Esophagus muscularis mucosa (tissue), 4 donors: ENCODE measurements around the gene AHI1. TPM values are rescaled to one million over a fixed set of nuclear protein-coding genes. Genes with fewer than 3 reads are reported as not detected.

Source experiments
- DNase-seq: peaks from one replicate; pipeline ENCODE4 v3.0.0-alpha.2; 2017; ENCODE audit errors: extremely low spot score
- H3K27ac ChIP-seq, 4 donors: fragments of 200-600 bp; sonication (generic); replicated peaks in 1 of 4; 1 replicate in 3 of 4; 2 replicates in 1 of 4; pipeline ENCODE4 v1.5.1; 2016 to 2019; ENCODE audit warnings: mild to moderate bottlenecking in 1 of 4
- H3K27me3 ChIP-seq, 4 donors: fragments of 200-600 bp; sonication (generic); one replicate each; pipeline versions ENCODE4 v1.5.1 to v1.6.0; 2016 to 2019
- H3K36me3 ChIP-seq, 4 donors: fragments of 200-600 bp; sonication (generic); one replicate each; pipeline ENCODE4 v1.5.1; 2016 to 2019
- H3K4me1 ChIP-seq, 4 donors: fragments of 200-600 bp; sonication (generic); one replicate each; pipeline ENCODE4 v1.5.1; 2016 to 2019
- H3K4me3 ChIP-seq, 4 donors: fragments of 200-600 bp; sonication (generic); 1 replicate in 2 of 4; 2 replicates in 2 of 4; pipeline ENCODE4 v1.5.1; 2016 to 2019; ENCODE audit warnings: mild to moderate bottlenecking in 4 of 4, moderate library complexity in 1 of 4
- H3K9me3 ChIP-seq, 4 donors: fragments of 200-600 bp; sonication (generic); 1 replicate in 3 of 4; 2 replicates in 1 of 4; pipeline ENCODE4 v1.5.1; 2016 to 2019
- CTCF ChIP-seq, 3 experiments: fragments of 200-600 bp in 2 of 3; fragments of 450-650 bp in 1 of 3; sonication (generic) in 2 of 3; IDR thresholded peaks; one replicate each; pipeline ENCODE4 v1.5.1; 2017 to 2019; ENCODE audit warnings: antibody characterized with exemption in 3 of 3, mild to moderate bottlenecking in 2 of 3, moderate library complexity in 1 of 3
- EP300 ChIP-seq: sonication (generic); formaldehyde crosslinking; IDR thresholded peaks from one replicate; pipeline ENCODE4 v1.6.1; 2017; ENCODE audit warnings: antibody characterized with exemption
- POLR2A ChIP-seq: fragments of 450-650 bp; IDR thresholded peaks from one replicate; pipeline ENCODE4 v1.6.1; 2017; ENCODE audit warnings: antibody characterized with exemption, moderate library complexity, mild to moderate bottlenecking, low read depth
- POLR2AphosphoS5 ChIP-seq, 2 donors: sonication (generic); formaldehyde crosslinking; IDR thresholded peaks; one replicate each; pipeline ENCODE4 v1.6.1; 2017; ENCODE audit warnings: antibody characterized with exemption in 2 of 2
- WGBS: methylation state at CpG from one replicate; pipeline ENCODE4 v1.1.5; 2018; 5-methylcytosine and 5-hydroxymethylcytosine counted together
- intact Hi-C: fragments of 100-400 bp; cut with DNase I; formaldehyde crosslinking; loops from one replicate; pipeline ENCODE4 v1.15.1; 2023
- total RNA-seq, 4 donors: library from RNA; depleted of rRNA; stranded (reverse); fragments of >200 nt; gene quantifications; one replicate each; pipeline versions ENCODE4 v1.1.0 to v1.2.1, GENCODE V29; 2016

Gene AHI1
- total RNA-seq, 4 donors from 2014 or later, result 11.4 to 28.7 (median 16.2) TPM

DNA sequence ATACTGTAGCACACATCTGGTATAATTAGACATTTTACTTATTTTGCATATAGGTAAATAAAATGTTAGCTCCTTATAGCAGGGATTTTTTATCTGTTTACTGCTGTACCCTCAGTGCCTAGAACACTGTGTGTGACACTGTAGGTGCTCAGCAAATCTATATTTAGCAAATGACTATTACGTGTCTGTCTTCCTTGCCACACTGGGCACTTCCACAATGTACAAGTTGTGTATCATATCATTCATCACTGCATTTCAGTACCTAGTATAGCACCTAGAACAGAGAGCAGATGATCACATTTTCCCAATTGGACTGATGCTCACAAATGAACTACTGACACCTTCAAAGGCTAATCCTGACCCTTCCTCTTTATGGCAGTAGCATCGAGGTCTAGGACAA is 200.8 kb downstream of the AHI1 start:
- WGBS, result 95% methylated on average over 2 of the region's 2 CpGs
- TF ChIP-seq EP300, result no peak
- no peak for TF ChIP-seq POLR2A
- TF ChIP-seq POLR2AphosphoS5 (IDR thresholded peaks at IDR 0.05), result no peak
- TF ChIP-seq CTCF (IDR thresholded peaks at IDR 0.05), result no peak
- Histone ChIP-seq H3K27ac (no peak overlapping the region), H3K4me1 (no peaks in the 10 kb centered on the region), H3K9me3 (peaks cover 0 to 7% (median 0%) of the 10 kb centered on the region in 4 donors), H3K36me3 (peaks cover 0 to 19% (median 10%) of the 10 kb centered on the region in 4 donors), H3K27me3 (no peaks in the 10 kb centered on the region), H3K4me3 (no peak overlapping the region)
- intact Hi-C loops, result no loop called here
- no peak for DNase-seq

GRCh38 chr6:135295085-135295484 is 202.5 kb downstream of the AHI1 start:
- peaks cover 0 to 7% (median 0%) of the 10 kb centered on the region in 4 donors for H3K9me3 ChIP-seq
- intact Hi-C loops, result no loop called here
- no peak for DNase-seq
- H3K27ac ChIP-seq, result no peak overlapping the region
- H3K27me3 ChIP-seq, result no peaks in the 10 kb centered on the region
- 89% methylated on average over 1 of the region's 1 CpG for WGBS
- TF ChIP-seq POLR2AphosphoS5 (IDR thresholded peaks at IDR 0.05) (no peak), POLR2A (no peak), CTCF (IDR thresholded peaks at IDR 0.05) (no peak), EP300 (no peak)
- H3K4me1 ChIP-seq, result no peaks in the 10 kb centered on the region
- peaks cover 0 to 23% (median 12%) of the 10 kb centered on the region in 4 donors for H3K36me3 ChIP-seq
- H3K4me3 ChIP-seq, result no peak overlapping the region

GRCh38 chr6:135291288-135292076 is 206.1 kb downstream of the AHI1 start:
- no peak overlapping the region for H3K27ac ChIP-seq
- 80% methylated on average over 3 of the region's 3 CpGs for WGBS
- intact Hi-C loops, result no loop called here
- no peak overlapping the region for H3K4me3 ChIP-seq
- no peak for DNase-seq
- peaks cover 0 to 45% (median 18%) of the 10 kb centered on the region in 4 donors for H3K36me3 ChIP-seq
- no peaks in the 10 kb centered on the region for H3K4me1 ChIP-seq
- H3K27me3 ChIP-seq, result no peaks in the 10 kb centered on the region
- TF ChIP-seq CTCF (IDR thresholded peaks at IDR 0.05) (no peak), EP300 (no peak), POLR2A (no peak), POLR2AphosphoS5 (IDR thresholded peaks at IDR 0.05) (no peak)
- H3K9me3 ChIP-seq, result peaks cover 0 to 7% (median 0%) of the 10 kb centered on the region in 4 donors

GRCh38 chr6:135289816-135290215 is 207.7 kb downstream of the AHI1 start:
- Histone ChIP-seq H3K27me3 (no peaks in the 10 kb centered on the region), H3K27ac (no peak overlapping the region), H3K4me1 (no peaks in the 10 kb centered on the region), H3K9me3 (no peaks in the 10 kb centered on the region), H3K4me3 (no peak overlapping the region), H3K36me3 (peaks cover 0 to 34% (median 19%) of the 10 kb centered on the region in 4 donors)
- intact Hi-C loops, result no loop called here
- 91% methylated on average over 5 of the region's 5 CpGs for WGBS
- no peak for DNase-seq
- no peak for TF ChIP-seq POLR2AphosphoS5 (IDR thresholded peaks at IDR 0.05)
- no peak for TF ChIP-seq CTCF (IDR thresholded peaks at IDR 0.05)
- no peak for TF ChIP-seq POLR2A
- TF ChIP-seq EP300, result no peak
